Osteoblast (primary cell): Measurements from ENCODE around the gene CFAP43. TPM values are rescaled to one million over a fixed set of nuclear protein-coding genes. Genes with fewer than 3 reads are reported as not detected.

Experiments
- DNase-seq: peaks from one replicate; pipeline ENCODE4 v3.0.0; 2011; ENCODE audit warnings: low spot score, mixed read lengths; ENCODE audit not compliant: insufficient read length; ENCODE audit errors: missing footprints
- H2AFZ ChIP-seq: 2 replicates; pipeline ENCODE4 v1.6.0; 2011; ENCODE audit warnings: mild to moderate bottlenecking, low read length
- H3K27ac ChIP-seq: 2 replicates; pipeline ENCODE4 v1.5.1; 2011; ENCODE audit warnings: mild to moderate bottlenecking, low read depth, low read length, moderate library complexity
- H3K27me3 ChIP-seq: 2 replicates; pipeline ENCODE4 v1.6.0; 2012; ENCODE audit warnings: mild to moderate bottlenecking, control low read depth, inconsistent platforms, low read length, moderate library complexity; ENCODE audit not compliant: insufficient read depth
- H3K36me3 ChIP-seq: 2 replicates; pipeline ENCODE4 v1.5.1; 2011; ENCODE audit warnings: mild to moderate bottlenecking, low read length, control low read depth, moderate library complexity; ENCODE audit not compliant: insufficient read depth
- H3K4me1 ChIP-seq: 2 replicates; pipeline ENCODE4 v1.5.1; 2011; ENCODE audit warnings: mild to moderate bottlenecking, low read length, control low read depth, moderate library complexity; ENCODE audit not compliant: insufficient read depth
- H3K4me2 ChIP-seq: 2 replicates; pipeline ENCODE4 v1.6.0; 2011; ENCODE audit warnings: mild to moderate bottlenecking, low read length; ENCODE audit not compliant: insufficient read depth
- H3K4me3 ChIP-seq: fragments of 200-600 bp; sonication (generic); 3 replicates; pipeline ENCODE4 v1.5.1; 2012; ENCODE audit warnings: mild to moderate bottlenecking, low read length, inconsistent platforms; ENCODE audit not compliant: insufficient read depth
- H3K79me2 ChIP-seq: 2 replicates; pipeline ENCODE4 v1.6.0; 2012; ENCODE audit warnings: mild to moderate bottlenecking, low read length, control low read depth, inconsistent platforms; ENCODE audit not compliant: insufficient read depth
- H3K9me3 ChIP-seq: 2 replicates; pipeline ENCODE4 v1.5.1; 2011; ENCODE audit warnings: low read depth, low read length, control low read depth
- H4K20me1 ChIP-seq: 2 replicates; pipeline ENCODE4 v1.6.0; 2012; ENCODE audit warnings: mild to moderate bottlenecking, low read length, control low read depth; ENCODE audit not compliant: insufficient read depth
- CTCF ChIP-seq: IDR thresholded peaks from 2 replicates; pipeline ENCODE4 v1.5.1; 2011; ENCODE audit warnings: mild to moderate bottlenecking, low read depth, low read length, moderate library complexity; ENCODE audit errors: extremely low read depth
- total RNA-seq: library from RNA; depleted of rRNA; stranded (reverse); fragments of >200 nt; gene quantifications from 2 replicates; pipeline ENCODE4 v1.2.3, GENCODE V29; 2012

CFAP43 gene
- total RNA-seq, 1 donor = 0.36 TPM

- Histone ChIP-seq H3K79me2 (no peaks in the 10 kb centered on the region), H3K4me3 (no peak overlapping the region), H3K36me3 (no peaks in the 10 kb centered on the region), H3K27ac (no peak overlapping the region), H3K9me3 (no peaks in the 10 kb centered on the region), H3K4me2 (no peak overlapping the region), H3K4me1 (no peaks in the 10 kb centered on the region), H3K27me3 (peaks cover 8% of the 10 kb centered on the region), H4K20me1 (no peaks in the 10 kb centered on the region), H2AFZ (no peak overlapping the region)
- TF ChIP-seq CTCF = no peak
- DNase-seq = no peak
These were observed 34.8 kb downstream of the CFAP43 start for GRCh38 chr10:104197364-104197763.

- no peak for TF ChIP-seq CTCF
- no peak for DNase-seq
- Histone ChIP-seq H4K20me1 (no peaks in the 10 kb centered on the region), H3K4me3 (no peak overlapping the region), H3K4me2 (no peak overlapping the region), H3K79me2 (no peaks in the 10 kb centered on the region), H3K27me3 (peaks cover 8% of the 10 kb centered on the region), H2AFZ (no peak overlapping the region), H3K27ac (no peak overlapping the region), H3K9me3 (no peaks in the 10 kb centered on the region), H3K4me1 (no peaks in the 10 kb centered on the region), H3K36me3 (no peaks in the 10 kb centered on the region)
These were observed 36.5 kb downstream of the CFAP43 start for GRCh38 chr10:104195706-104196105.

- Histone ChIP-seq H3K4me3 (no peak overlapping the region), H3K27me3 (peaks cover 8% of the 10 kb centered on the region), H3K4me1 (no peaks in the 10 kb centered on the region), H3K9me3 (no peaks in the 10 kb centered on the region), H2AFZ (no peak overlapping the region), H3K36me3 (no peaks in the 10 kb centered on the region), H3K79me2 (no peaks in the 10 kb centered on the region), H3K27ac (no peak overlapping the region), H3K4me2 (no peak overlapping the region), H4K20me1 (no peaks in the 10 kb centered on the region)
- DNase-seq = no peak
- no peak for TF ChIP-seq CTCF
These were observed 38.4 kb downstream of the CFAP43 start for GRCh38 chr10:104193787-104194186.

GRCh38 chr10:104190695-104191094 is 41.5 kb downstream of the CFAP43 start:
- TF ChIP-seq CTCF = no peak
- peak; percentile 51 for DNase-seq

More at GRCh38 chr10:104190695-104191094, 41.5 kb downstream of the CFAP43 start:
- Histone ChIP-seq H3K27ac (no peak overlapping the region), H3K27me3 (peaks cover 16% of the 10 kb centered on the region), H3K4me1 (no peaks in the 10 kb centered on the region), H3K79me2 (no peaks in the 10 kb centered on the region), H4K20me1 (no peaks in the 10 kb centered on the region), H3K36me3 (no peaks in the 10 kb centered on the region), H2AFZ (no peak overlapping the region), H3K9me3 (no peaks in the 10 kb centered on the region), H3K4me3 (no peak overlapping the region), H3K4me2 (no peak overlapping the region)
